Measurements from ENCODE around the gene CTNNA3.

GRCh38 chr10:67268146-67268545 is 427.8 kb downstream of the CTNNA3 start:
- TF ChIP-seq POLR2AphosphoS5 (IDR thresholded peaks at IDR 0.05) (no peak), EZH2 (IDR thresholded peaks at IDR 0.05; ENCODE audit: borderline replicate concordance, insufficient read depth, low read length, poor library complexity, severe bottlenecking) (no peak), CTCF (IDR thresholded peaks at IDR 0.05; ENCODE audit: poor library complexity, severe bottlenecking) (no peak), SMC3 (conservative IDR thresholded peaks at IDR 0.05; ENCODE audit: poor library complexity) (no peak), EP300 (conservative IDR thresholded peaks at IDR 0.05; ENCODE audit: poor library complexity, severe bottlenecking) (no peak), REST (IDR thresholded peaks at IDR 0.05; ENCODE audit: borderline replicate concordance) (no peak), MXI1 (conservative IDR thresholded peaks at IDR 0.05; ENCODE audit: poor library complexity, severe bottlenecking) (no peak)
